GM18909 (cell line): ENCODE data around the gene SRMS.

Experiments
- ATAC-seq: cut with Tn5 transposase; IDR thresholded peaks from one replicate; pipeline ENCODE4 v1.9.1; 2021; ENCODE audit warnings: mild to moderate bottlenecking; ENCODE audit not compliant: unreplicated experiment, poor library complexity

The SRMS gene

GRCh38 chr20:63508072-63508768, 39.3 kb downstream of the SRMS start:
- ATAC-seq = no peak

- no peak for ATAC-seq
These were observed 40.3 kb downstream of the SRMS start for GRCh38 chr20:63507083-63507743.

- ATAC-seq = no peak
These were observed 41.8 kb downstream of the SRMS start for GRCh38 chr20:63505723-63506122.

GRCh38 chr20:63505281-63505680, 42.3 kb downstream of the SRMS start:
- ATAC-seq = no peak

- no peak for ATAC-seq
These were observed 42.9 kb downstream of the SRMS start for GRCh38 chr20:63504642-63505041.

- ATAC-seq = no peak
These were observed 44.0 kb downstream of the SRMS start for GRCh38 chr20:63503524-63503923.

- no peak for ATAC-seq
These were observed 44.8 kb downstream of the SRMS start for GRCh38 chr20:63502671-63503172.

GRCh38 chr20:63501818-63502670, 45.5 kb downstream of the SRMS start:
- no peak for ATAC-seq

GRCh38 chr20:63500902-63501817, 46.4 kb downstream of the SRMS start:
- no peak for ATAC-seq

GRCh38 chr20:63500151-63500901, 47.2 kb downstream of the SRMS start:
- ATAC-seq = no peak

- ATAC-seq = no peak
These were observed 48.1 kb downstream of the SRMS start for GRCh38 chr20:63499338-63499969.

- no peak for ATAC-seq
These were observed 48.6 kb downstream of the SRMS start, which contains the start of gene EEF1A2 for GRCh38 chr20:63498960-63499337. Gene EEF1A2, minus strand, starts transcription at chr20:63499083. Its CDS starts 1,320 bp downstream, at chr20:63497763.

GRCh38 chr20:63497946-63498935, 49.3 kb downstream of the SRMS start:
- no peak for ATAC-seq

- no peak for ATAC-seq
These were observed 50.2 kb downstream of the SRMS start for GRCh38 chr20:63497138-63497945.

- no peak for ATAC-seq
These were observed 50.9 kb downstream of the SRMS start for GRCh38 chr20:63496596-63497120.
